Spinal cord (tissue), 10 donors: ENCODE data around the gene LAYN. TPM values are rescaled to one million over a fixed set of nuclear protein-coding genes. Genes with fewer than 3 reads are reported as not detected.

Source experiments
- DNase-seq, 6 donors: peaks; one replicate each; pipeline versions ENCODE4 v3.0.0 to v3.0.0-alpha.2; 2013 to 2015; ENCODE audit warnings: low spot score in 6 of 6, low read depth in 4 of 6
- H3K27ac ChIP-seq: one replicate; pipeline ENCODE4 v1.5.1; 2013; ENCODE audit warnings: low read depth, low read length, control low read depth
- H3K27me3 ChIP-seq: one replicate; pipeline ENCODE4 v1.6.1; 2013; ENCODE audit warnings: low read length; ENCODE audit not compliant: control insufficient read depth, insufficient read depth
- H3K36me3 ChIP-seq: one replicate; pipeline ENCODE4 v1.6.1; 2013; ENCODE audit warnings: low read length; ENCODE audit not compliant: control insufficient read depth, insufficient read depth
- H3K4me1 ChIP-seq: one replicate; pipeline ENCODE4 v1.6.1; 2013; ENCODE audit warnings: low read length; ENCODE audit not compliant: control insufficient read depth, insufficient read depth
- H3K4me3 ChIP-seq: one replicate; pipeline ENCODE4 v1.5.1; 2013; ENCODE audit warnings: low read depth, low read length, control low read depth
- H3K9me3 ChIP-seq: one replicate; pipeline ENCODE4 v1.6.1; 2013; ENCODE audit warnings: low read length; ENCODE audit not compliant: control insufficient read depth, insufficient read depth
- WGBS: methylation state at CpG from one replicate; pipeline ENCODE4 v1.1.5; 2013; ENCODE audit warnings: missing lambda C conversion rate; ENCODE audit not compliant: insufficient coverage; 5-methylcytosine and 5-hydroxymethylcytosine counted together
- polyA plus RNA-seq, 2 donors: library from polyadenylated mRNA; unstranded; fragments of 120-200 nt; gene quantifications; one replicate each; pipeline ENCODE4 v1.2.1, GENCODE V29; 2013; ENCODE audit not compliant: insufficient read length in 2 of 2
- total RNA-seq, 2 donors: library from RNA; depleted of rRNA in 1 of 2; stranded (reverse); fragments of 120-200 nt in 1 of 2; fragments of >200 nt in 1 of 2; gene quantifications; one replicate each; pipeline versions ENCODE4 v1.2.3 to v1.2.4, GENCODE V29; 2013 to 2014
- donor health status: healthy.

Gene LAYN
- total and polyA plus RNA-seq, 4 donors, result 11.0 to 16.4 (median 12.7) TPM

DNA sequence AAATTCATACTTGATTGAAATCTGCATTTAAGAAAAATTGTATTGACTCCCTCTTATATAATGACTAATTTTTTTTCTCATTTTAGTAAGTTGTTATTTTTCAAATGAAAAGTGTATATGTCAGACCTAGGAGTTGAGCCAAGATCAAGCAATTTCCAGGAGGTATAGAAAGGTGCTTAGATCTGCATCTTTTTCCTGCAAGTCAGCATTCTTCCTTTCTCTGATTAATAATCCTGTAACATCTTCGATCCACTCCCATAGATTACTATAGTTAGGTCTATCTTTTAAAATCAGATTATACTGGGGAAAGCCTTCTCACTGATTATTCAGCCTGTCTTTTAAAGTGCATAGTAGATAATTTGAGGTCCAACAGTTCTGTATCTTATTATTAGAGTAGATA lies 13.2 kb upstream of the LAYN start:
- no peaks in the 10 kb centered on the region for H3K27me3 ChIP-seq
- H3K36me3 ChIP-seq, result no peaks in the 10 kb centered on the region
- no peaks in the 10 kb centered on the region for H3K9me3 ChIP-seq
- H3K4me3 ChIP-seq, result no peak overlapping the region
- WGBS, result no CpG with 5 or more reads among the region's 1 CpG
- H3K4me1 ChIP-seq, result no peaks in the 10 kb centered on the region
- no peak overlapping the region for H3K27ac ChIP-seq
- peak in 1 of 6 donors; percentile 44 for DNase-seq

DNA sequence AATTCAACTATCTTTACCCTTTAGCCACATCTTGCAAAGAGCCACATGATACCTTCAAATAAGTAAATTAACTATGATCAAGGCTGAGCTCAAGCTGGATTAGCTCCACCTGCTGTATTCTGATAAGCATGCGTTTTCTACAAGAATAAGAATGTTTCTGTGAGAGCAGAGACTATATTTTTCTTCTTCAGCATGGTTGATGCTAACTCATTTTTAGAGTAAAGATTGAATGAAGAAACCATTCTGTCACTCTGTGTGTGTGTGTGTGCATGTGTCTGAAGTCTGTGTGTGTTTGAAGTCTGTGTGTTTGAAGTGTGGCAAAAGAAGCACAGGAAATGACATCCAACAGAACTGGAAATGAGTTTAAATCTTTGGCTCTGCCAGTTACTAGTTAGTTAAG lies 12.0 kb upstream of the LAYN start:
- DNase-seq, result peak in 1 of 6 donors; percentile 20
- Histone ChIP-seq H3K4me1 (no peaks in the 10 kb centered on the region), H3K9me3 (no peaks in the 10 kb centered on the region), H3K27ac (no peak overlapping the region), H3K4me3 (no peak overlapping the region), H3K27me3 (no peaks in the 10 kb centered on the region), H3K36me3 (no peaks in the 10 kb centered on the region)
- WGBS, result no CpG with 5 or more reads among the region's 1 CpG

DNA sequence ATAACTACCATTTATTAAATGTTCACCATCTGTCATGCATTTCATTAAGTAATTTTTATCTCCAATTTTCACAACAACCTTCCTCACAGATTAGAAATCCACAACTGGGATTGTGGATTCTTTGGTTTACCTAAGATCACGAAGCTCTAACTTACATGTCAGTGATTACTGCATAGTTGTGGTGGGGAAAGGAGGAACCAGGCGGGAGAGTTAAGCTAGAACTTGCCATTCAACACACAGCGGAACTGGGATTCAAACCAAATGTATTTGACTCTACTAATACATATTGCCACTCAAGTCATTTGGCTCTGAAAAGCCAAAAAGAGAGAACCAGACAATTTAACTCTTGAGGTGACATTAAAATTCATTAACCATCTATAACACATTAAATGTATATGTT lies 10.4 kb upstream of the LAYN start:
- no peaks in the 10 kb centered on the region for H3K9me3 ChIP-seq
- no peaks in the 10 kb centered on the region for H3K27me3 ChIP-seq
- no CpG with 5 or more reads among the region's 3 CpGs for WGBS
- no peak for DNase-seq
- no peak overlapping the region for H3K4me3 ChIP-seq
- no peaks in the 10 kb centered on the region for H3K4me1 ChIP-seq
- no peaks in the 10 kb centered on the region for H3K36me3 ChIP-seq
- H3K27ac ChIP-seq, result no peak overlapping the region

DNA sequence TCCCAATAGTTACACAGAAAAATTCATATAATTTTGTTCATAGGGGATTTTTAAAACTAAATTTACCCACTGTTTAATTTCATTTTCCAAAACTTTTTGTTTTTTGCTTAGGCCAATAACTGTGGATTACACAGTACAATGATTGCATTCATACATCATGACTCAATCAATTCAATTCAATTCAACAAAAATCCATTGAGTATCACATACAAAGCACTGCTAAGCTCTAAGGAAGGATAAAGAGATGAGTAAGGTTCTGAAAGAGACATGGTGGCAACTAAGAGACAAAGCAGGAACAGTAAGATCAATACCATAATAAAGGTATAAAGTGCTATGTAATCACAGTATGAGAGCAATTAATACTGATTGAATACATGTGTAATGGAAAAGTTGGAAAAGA lies 9.4 kb upstream of the LAYN start:
- Histone ChIP-seq H3K27ac (no peak overlapping the region), H3K4me1 (no peaks in the 10 kb centered on the region), H3K4me3 (no peak overlapping the region), H3K27me3 (no peaks in the 10 kb centered on the region), H3K9me3 (no peaks in the 10 kb centered on the region), H3K36me3 (no peaks in the 10 kb centered on the region)
- no peak for DNase-seq

DNA sequence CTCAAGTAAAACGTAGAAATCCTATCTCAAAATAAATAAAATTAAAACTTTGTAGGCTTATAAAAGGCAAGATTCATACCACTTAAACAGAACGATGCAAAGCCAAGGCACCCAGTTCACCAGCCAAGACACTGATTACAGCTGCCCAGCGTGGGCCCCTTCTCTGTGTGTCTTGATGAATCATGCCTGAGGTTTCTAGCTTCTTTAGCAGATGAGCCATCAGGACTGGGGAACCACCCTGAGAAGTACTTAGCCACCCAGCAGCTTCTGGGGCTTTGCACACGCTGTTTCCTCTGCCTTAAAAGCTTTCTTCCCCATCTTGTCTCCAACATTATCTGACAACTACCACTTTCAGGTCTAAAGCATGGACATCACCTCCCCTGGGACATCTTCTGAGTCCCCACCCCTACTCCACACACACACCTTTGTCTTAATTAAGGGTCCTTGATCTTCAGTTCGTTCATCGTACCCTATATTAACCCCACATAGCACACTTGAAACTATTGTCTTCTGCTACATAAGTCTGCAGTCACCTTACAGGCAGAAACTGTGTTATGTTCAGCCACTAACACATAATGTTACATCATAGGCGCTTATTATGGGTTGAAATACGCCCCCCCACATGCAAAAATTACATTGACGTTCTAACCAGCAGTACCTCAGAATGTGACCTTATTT lies 8.7 kb upstream of the LAYN start:
- WGBS, result 83% methylated on average over 3 of the region's 9 CpGs

DNA sequence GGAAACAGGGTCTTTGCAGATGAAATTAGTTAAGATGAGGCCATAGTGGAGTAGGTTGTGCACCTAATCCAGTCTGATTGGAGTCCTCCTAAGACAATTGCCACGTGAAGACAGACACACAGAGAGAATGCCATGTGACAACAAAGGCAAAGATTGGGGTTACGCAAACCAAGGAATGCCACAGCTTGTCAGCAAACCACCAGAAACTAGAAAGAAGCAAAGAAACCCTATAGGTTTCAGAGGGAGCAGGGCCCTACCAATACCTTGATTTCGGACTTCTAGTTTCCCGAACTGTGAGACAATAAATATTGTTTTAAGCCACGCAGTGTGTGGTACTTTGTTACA lies 8.2 kb upstream of the LAYN start:
- 69% methylated on average over 3 of the region's 5 CpGs for WGBS
- H3K27ac ChIP-seq, result no peak overlapping the region
- DNase-seq, result no peak
- H3K36me3 ChIP-seq, result no peaks in the 10 kb centered on the region
- no peaks in the 10 kb centered on the region for H3K27me3 ChIP-seq
- no peaks in the 10 kb centered on the region for H3K9me3 ChIP-seq
- H3K4me3 ChIP-seq, result no peak overlapping the region
- no peaks in the 10 kb centered on the region for H3K4me1 ChIP-seq

More for the DNA sequence above, 8.7 kb upstream of the LAYN start:
- no peak for DNase-seq
- H3K27me3 ChIP-seq, result no peaks in the 10 kb centered on the region
- no peaks in the 10 kb centered on the region for H3K9me3 ChIP-seq
- H3K36me3 ChIP-seq, result no peaks in the 10 kb centered on the region
- no peaks in the 10 kb centered on the region for H3K4me1 ChIP-seq
- no peak overlapping the region for H3K27ac ChIP-seq
- H3K4me3 ChIP-seq, result no peak overlapping the region

DNA sequence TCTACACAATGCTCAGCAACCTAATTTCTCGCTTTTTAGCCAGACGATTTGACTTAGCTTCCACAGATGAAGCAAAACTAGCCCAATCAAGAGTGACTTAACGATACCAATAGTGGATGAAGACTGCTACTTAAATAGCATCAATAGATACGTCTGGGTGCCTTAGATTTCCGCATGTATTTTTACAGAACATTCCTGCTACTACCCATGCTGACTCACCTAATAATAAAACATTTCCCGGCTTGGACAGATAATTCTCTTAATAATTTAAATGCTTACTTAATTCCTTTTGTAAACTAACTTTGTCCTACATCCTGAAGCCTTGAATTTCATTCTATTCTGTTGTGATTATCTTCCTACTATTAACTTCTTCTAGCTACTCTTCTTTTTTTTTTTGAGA lies 5.2 kb upstream of the LAYN start:
- no peaks in the 10 kb centered on the region for H3K36me3 ChIP-seq
- H3K9me3 ChIP-seq, result no peaks in the 10 kb centered on the region
- peaks cover 5% of the 10 kb centered on the region for H3K4me1 ChIP-seq
- no peak for DNase-seq
- no peak overlapping the region for H3K4me3 ChIP-seq
- WGBS, result 93% methylated on average over 5 of the region's 6 CpGs
- H3K27me3 ChIP-seq, result peaks cover 15% of the 10 kb centered on the region
- H3K27ac ChIP-seq, result no peak overlapping the region

DNA sequence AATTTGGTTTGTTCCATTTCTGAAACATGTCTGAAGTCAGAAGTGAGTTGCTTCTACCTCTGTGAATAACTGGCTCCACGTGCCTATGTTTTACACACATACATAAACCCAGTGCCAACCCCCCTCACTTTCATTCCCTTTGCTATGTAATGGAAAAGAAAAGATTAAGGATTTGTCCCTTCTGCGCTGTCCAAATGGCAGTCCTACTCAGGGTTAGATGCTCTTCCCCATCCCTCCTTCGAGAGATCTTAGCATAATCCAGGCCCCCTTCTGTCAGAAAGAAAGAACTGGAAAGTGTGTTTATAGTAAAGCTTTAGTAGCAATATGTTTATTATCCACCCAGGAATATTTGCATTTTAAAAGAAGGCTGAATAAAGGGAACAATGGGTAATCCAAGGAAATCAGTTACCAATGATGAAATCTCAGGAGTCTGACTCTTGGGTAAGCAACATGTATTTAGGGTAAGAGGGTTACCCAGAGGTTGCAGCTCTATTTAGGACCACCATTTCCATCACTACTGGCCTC lies 3.1 kb upstream of the LAYN start:
- Histone ChIP-seq H3K9me3 (no peaks in the 10 kb centered on the region), H3K4me1 (peaks cover 22% of the 10 kb centered on the region), H3K36me3 (no peaks in the 10 kb centered on the region), H3K27ac (no peak overlapping the region), H3K4me3 (no peak overlapping the region), H3K27me3 (peaks cover 30% of the 10 kb centered on the region)
- WGBS, result no CpG with 5 or more reads among the region's 3 CpGs
- DNase-seq, result no peak

DNA sequence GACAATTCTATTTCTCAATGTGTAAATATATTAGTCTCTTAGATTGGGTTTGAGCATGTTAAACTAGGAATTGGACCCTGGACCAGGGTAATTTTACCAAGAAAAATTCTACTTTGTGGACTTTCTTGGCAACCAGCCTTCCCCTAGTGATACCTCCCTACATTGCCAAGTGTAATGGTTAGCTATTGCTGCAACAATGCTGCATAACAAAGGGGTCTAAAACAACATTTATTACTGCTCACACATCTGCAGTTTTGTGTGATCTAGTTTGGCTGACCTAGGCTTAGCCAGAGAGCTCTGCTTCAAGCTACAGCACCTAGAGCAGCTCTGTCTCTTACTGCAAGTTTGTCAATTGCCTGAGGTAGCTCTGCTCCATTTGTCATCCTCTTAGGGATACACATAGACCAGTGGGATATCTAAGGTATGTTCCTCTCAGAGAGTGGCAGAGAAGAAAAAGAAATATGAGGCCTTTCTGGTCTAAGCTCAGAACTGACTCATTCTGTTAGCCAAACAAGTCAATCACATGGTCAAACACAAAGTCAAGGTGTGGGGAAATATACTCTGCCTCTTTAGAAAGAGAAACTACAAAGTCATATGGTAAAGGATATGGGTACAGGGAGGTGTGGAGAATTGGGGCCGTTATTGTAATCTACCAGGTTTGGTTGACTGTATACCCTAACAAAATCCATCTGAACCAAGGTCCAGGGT lies 2.0 kb upstream of the LAYN start:
- H3K4me1 ChIP-seq, result peaks cover 22% of the 10 kb centered on the region
- no peaks in the 10 kb centered on the region for H3K36me3 ChIP-seq
- H3K27me3 ChIP-seq, result peaks cover 30% of the 10 kb centered on the region
- H3K27ac ChIP-seq, result no peak overlapping the region
- WGBS, result no CpG with 5 or more reads among the region's 1 CpG
- no peaks in the 10 kb centered on the region for H3K9me3 ChIP-seq
- DNase-seq, result no peak
- H3K4me3 ChIP-seq, result no peak overlapping the region
